ENCODE results near the gene DBNL. TPM values are rescaled to one million over a fixed set of nuclear protein-coding genes. Genes with fewer than 3 reads are reported as not detected.

The DBNL gene
- total and polyA plus RNA-seq, 11 donors = 29.9 to 86.3 (median 42.9) TPM

- DNase-seq = peak in 1 of 5 donors; percentile 10
Observed at GRCh38 chr7:44086627-44087026, 42.1 kb downstream of the DBNL start.

GRCh38 chr7:44087911-44088838 is 43.7 kb downstream of the DBNL start:
- Histone ChIP-seq H3K9me3 (no peaks in the 10 kb centered on the region), H3K36me3 (no peaks in the 10 kb centered on the region), H3K27me3 (no peaks in the 10 kb centered on the region), H3K4me1 (peaks cover 0 to 37% (median 6%) of the 10 kb centered on the region in 12 donors), H3K4me3 (no peak overlapping the region), H3K27ac (peak overlapping the region; percentile 51 to 92 (median 78))
- ATAC-seq (peak; percentile 43 to 83 (median 68)), DNase-seq (peak; percentile 51 to 88 (median 74))
- intact Hi-C loops (cut with DNase I) = no loop called here
- TF ChIP-seq CTCF (IDR thresholded peaks at IDR 0.05) (no peak), POLR2A (IDR thresholded peaks at IDR 0.05) (no peak)
- WGBS, 4 donors = 48 to 62% (median 54%) methylated on average over 20 of the region's 20 CpGs

More at GRCh38 chr7:44086627-44087026, 42.1 kb downstream of the DBNL start:
- Histone ChIP-seq H3K27ac (peak overlapping the region in 6 of 12 donors; percentile 60 to 92 (median 81)), H3K9me3 (no peaks in the 10 kb centered on the region), H3K36me3 (no peaks in the 10 kb centered on the region), H3K4me3 (no peak overlapping the region), H3K27me3 (no peaks in the 10 kb centered on the region), H3K4me1 (peaks cover 0 to 38% (median 11%) of the 10 kb centered on the region in 12 donors)
- intact Hi-C loops (cut with DNase I) = no loop called here
- TF ChIP-seq CTCF (IDR thresholded peaks at IDR 0.05) (no peak), POLR2A (IDR thresholded peaks at IDR 0.05) (no peak)
- ATAC-seq = no peak
- WGBS, 4 donors = 93 to 97% (median 97%) methylated on average over 3 of the region's 3 CpGs

GRCh38 chr7:44093102-44093641 is 48.7 kb downstream of the DBNL start:
- H3K4me1 ChIP-seq = peaks cover 0 to 32% (median 2%) of the 10 kb centered on the region in 12 donors
- no peak for DNase-seq
- H3K4me3 ChIP-seq = no peak overlapping the region
- H3K27me3 ChIP-seq = no peaks in the 10 kb centered on the region
- no peaks in the 10 kb centered on the region for H3K9me3 ChIP-seq
- 83 to 94% (median 88%) methylated on average over 5 to 6 of the region's 6 CpGs for WGBS, 4 donors
- H3K27ac ChIP-seq = peak overlapping the region in 1 of 12 donors; percentile 46
- intact Hi-C loops (cut with DNase I) = no loop called here
- no peak for ATAC-seq
- no peaks in the 10 kb centered on the region for H3K36me3 ChIP-seq
- TF ChIP-seq CTCF (IDR thresholded peaks at IDR 0.05) (no peak), POLR2A (IDR thresholded peaks at IDR 0.05) (no peak)

- Histone ChIP-seq H3K27ac (peak overlapping the region in 4 of 12 donors; percentile 30 to 54 (median 42)), H3K27me3 (no peaks in the 10 kb centered on the region), H3K4me3 (no peak overlapping the region), H3K9me3 (no peaks in the 10 kb centered on the region), H3K36me3 (no peaks in the 10 kb centered on the region), H3K4me1 (peaks cover 0 to 25% (median under 1%) of the 10 kb centered on the region in 12 donors)
- no peak for ATAC-seq
- WGBS, 4 donors = 64 to 86% (median 78%) methylated on average over 2 of the region's 2 CpGs
- no peak for DNase-seq
- intact Hi-C loops (cut with DNase I) = no loop called here
- TF ChIP-seq POLR2A (IDR thresholded peaks at IDR 0.05) (no peak), CTCF (IDR thresholded peaks at IDR 0.05) (no peak)
Observed at GRCh38 chr7:44094365-44094764, 49.9 kb downstream of the DBNL start.
